Esophagus muscularis mucosa (tissue), 4 donors: ENCODE results near the gene C1QTNF9B.

Experiments
- CTCF ChIP-seq, 3 experiments: fragments of 200-600 bp in 2 of 3; fragments of 450-650 bp in 1 of 3; sonication (generic) in 2 of 3; IDR thresholded peaks; one replicate each; pipeline ENCODE4 v1.5.1; 2017 to 2019; ENCODE audit warnings: antibody characterized with exemption in 3 of 3, mild to moderate bottlenecking in 2 of 3, moderate library complexity in 1 of 3
- EP300 ChIP-seq: sonication (generic); formaldehyde crosslinking; IDR thresholded peaks from one replicate; pipeline ENCODE4 v1.6.1; 2017; ENCODE audit warnings: antibody characterized with exemption
- POLR2A ChIP-seq: fragments of 450-650 bp; IDR thresholded peaks from one replicate; pipeline ENCODE4 v1.6.1; 2017; ENCODE audit warnings: antibody characterized with exemption, moderate library complexity, mild to moderate bottlenecking, low read depth

GRCh38 chr13:23903906-23904280 lies 6.6 kb upstream of the C1QTNF9B start:
- TF ChIP-seq CTCF (IDR thresholded peaks at IDR 0.05) (no peak), POLR2A (no peak), EP300 (no peak)
